ENCODE results near the gene IGF1R. TPM values are rescaled to one million over a fixed set of nuclear protein-coding genes. Genes with fewer than 3 reads are reported as not detected.

The IGF1R gene
- total and polyA plus RNA-seq, 7 donors: 1.2 to 130 (median 39.6) TPM

GRCh38 chr15:98684436-98684835, 36.1 kb downstream of the IGF1R start:
- Histone ChIP-seq H3K4me3 (no peak overlapping the region), H3K9me3 (no peaks in the 10 kb centered on the region), H3K4me1 (peaks cover 0 to 88% (median 79%) of the 10 kb centered on the region in 4 donors), H3K36me3 (no peaks in the 10 kb centered on the region), H3K27me3 (no peaks in the 10 kb centered on the region), H3K27ac (peak overlapping the region in 3 of 4 donors; percentile 62 to 81 (median 77))
- TF ChIP-seq EP300 (IDR thresholded peaks at IDR 0.05) (no peak), POLR2A (IDR thresholded peaks at IDR 0.05) (no peak), CTCF (IDR thresholded peaks at IDR 0.05) (no peak), POLR2AphosphoS5 (IDR thresholded peaks at IDR 0.05) (peak in 3 of 4 donors; percentile 15 to 28 (median 25))
- intact Hi-C loops (cut with DNase I): loop anchor here (5.0 kb wide), 1 partner anchor 93 kb away; no protein-coding TSS in a partner anchor
- WGBS, 2 donors: 52 to 53% methylated on average over 4 of the region's 4 CpGs
- DNase-seq: no peak

GRCh38 chr15:98684995-98685525, 36.7 kb downstream of the IGF1R start:
- Histone ChIP-seq H3K36me3 (no peaks in the 10 kb centered on the region), H3K4me1 (peaks cover 0 to 94% (median 85%) of the 10 kb centered on the region in 4 donors), H3K27me3 (no peaks in the 10 kb centered on the region), H3K9me3 (no peaks in the 10 kb centered on the region), H3K4me3 (no peak overlapping the region), H3K27ac (peak overlapping the region in 3 of 4 donors; percentile 62 to 81 (median 77))
- no peak for TF ChIP-seq EP300 (IDR thresholded peaks at IDR 0.05)
- TF ChIP-seq CTCF (IDR thresholded peaks at IDR 0.05): no peak
- TF ChIP-seq POLR2A (IDR thresholded peaks at IDR 0.05): no peak
- no peak for DNase-seq
- 82 to 86% methylated on average over 5 of the region's 5 CpGs for WGBS, 2 donors
- intact Hi-C loops (cut with DNase I): loop anchor here (5.0 kb wide), 1 partner anchor 92 kb away; no protein-coding TSS in a partner anchor

GRCh38 chr15:98686983-98687382, 38.6 kb downstream of the IGF1R start:
- Histone ChIP-seq H3K27me3 (no peaks in the 10 kb centered on the region), H3K9me3 (no peaks in the 10 kb centered on the region), H3K4me3 (no peak overlapping the region), H3K36me3 (no peaks in the 10 kb centered on the region), H3K27ac (peak overlapping the region in 2 of 4 donors; percentile 38 to 62), H3K4me1 (peaks cover 0 to 98% (median 94%) of the 10 kb centered on the region in 4 donors)
- TF ChIP-seq EP300 (IDR thresholded peaks at IDR 0.05) (no peak), POLR2A (IDR thresholded peaks at IDR 0.05) (no peak), CTCF (IDR thresholded peaks at IDR 0.05) (no peak), POLR2AphosphoS5 (IDR thresholded peaks at IDR 0.05) (no peak)
- no peak for DNase-seq
- WGBS, 2 donors: 64 to 89% methylated on average over 5 of the region's 5 CpGs
- intact Hi-C loops (cut with DNase I): no loop called here

- Histone ChIP-seq H3K4me1 (peaks cover 0 to 98% (median 95%) of the 10 kb centered on the region in 4 donors), H3K36me3 (no peaks in the 10 kb centered on the region), H3K9me3 (no peaks in the 10 kb centered on the region), H3K4me3 (no peak overlapping the region), H3K27me3 (no peaks in the 10 kb centered on the region), H3K27ac (peak overlapping the region in 2 of 4 donors; percentile 49 to 62)
- TF ChIP-seq EP300 (IDR thresholded peaks at IDR 0.05) (no peak), POLR2AphosphoS5 (IDR thresholded peaks at IDR 0.05) (peak in 3 of 4 donors; percentile 21 to 42 (median 30))
- WGBS, 2 donors: 91 to 92% methylated on average over 5 of the region's 5 CpGs
- intact Hi-C loops (cut with DNase I): no loop called here
- no peak for DNase-seq
Measured at GRCh38 chr15:98689431-98689861, 41.1 kb downstream of the IGF1R start.

- intact Hi-C loops (cut with DNase I): no loop called here
- peak overlapping the region in 1 of 4 donors; percentile 62 for H3K27ac ChIP-seq
- no peaks in the 10 kb centered on the region for H3K9me3 ChIP-seq
- H3K36me3 ChIP-seq: no peaks in the 10 kb centered on the region
- DNase-seq: no peak
- H3K4me3 ChIP-seq: no peak overlapping the region
- no peaks in the 10 kb centered on the region for H3K27me3 ChIP-seq
- no peak for TF ChIP-seq CTCF (IDR thresholded peaks at IDR 0.05)
- no peak for TF ChIP-seq EP300 (IDR thresholded peaks at IDR 0.05)
- TF ChIP-seq POLR2AphosphoS5 (IDR thresholded peaks at IDR 0.05): no peak
- no peak for TF ChIP-seq POLR2A (IDR thresholded peaks at IDR 0.05)
- WGBS, 2 donors: 83 to 85% methylated on average over 6 of the region's 6 CpGs
- peaks cover 0 to 98% (median 95%) of the 10 kb centered on the region in 4 donors for H3K4me1 ChIP-seq
Measured at GRCh38 chr15:98690272-98690950, 42.1 kb downstream of the IGF1R start.
